Epithelial cell of esophagus (primary cell): ENCODE measurements around the gene B3GNT3.

Experiments
- DNase-seq: peaks from one replicate; pipeline ENCODE4 v3.0.0; 2010; ENCODE audit warnings: low read depth
- H3K4me3 ChIP-seq: 2 replicates; pipeline ENCODE4 v1.5.1; 2011; ENCODE audit warnings: mild to moderate bottlenecking, low read length, control low read depth
- TF ChIP-seq, protein P1 (sequence below): IDR thresholded peaks from 2 replicates; pipeline ENCODE4 v1.5.1; 2011; ENCODE audit warnings: low read depth, mild to moderate bottlenecking, low read length, control low read depth, inconsistent platforms; ENCODE audit not compliant: insufficient read depth; ENCODE audit errors: missing control alignments

Gene B3GNT3

DNA sequence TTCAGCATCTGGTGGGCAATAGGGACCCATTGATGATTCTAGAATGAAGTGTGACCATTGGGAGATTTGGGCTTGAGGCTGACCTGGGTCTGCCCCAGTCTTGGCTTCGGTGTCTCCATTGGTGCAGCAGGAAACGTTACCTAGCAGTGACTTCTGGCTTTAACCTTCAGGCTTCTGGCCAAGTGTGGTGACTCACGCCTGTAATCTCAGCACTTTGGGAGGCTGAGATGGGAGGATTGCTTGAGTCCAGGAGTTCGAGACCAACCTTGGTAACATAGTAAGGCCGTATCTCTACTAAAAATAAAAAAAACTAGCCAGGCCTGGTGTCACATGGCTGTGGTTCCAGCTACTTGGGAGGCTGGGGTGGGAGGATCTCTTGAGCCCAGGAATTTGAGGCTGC is 36.4 kb upstream of the B3GNT3 start:
- TF ChIP-seq, protein P1, sequence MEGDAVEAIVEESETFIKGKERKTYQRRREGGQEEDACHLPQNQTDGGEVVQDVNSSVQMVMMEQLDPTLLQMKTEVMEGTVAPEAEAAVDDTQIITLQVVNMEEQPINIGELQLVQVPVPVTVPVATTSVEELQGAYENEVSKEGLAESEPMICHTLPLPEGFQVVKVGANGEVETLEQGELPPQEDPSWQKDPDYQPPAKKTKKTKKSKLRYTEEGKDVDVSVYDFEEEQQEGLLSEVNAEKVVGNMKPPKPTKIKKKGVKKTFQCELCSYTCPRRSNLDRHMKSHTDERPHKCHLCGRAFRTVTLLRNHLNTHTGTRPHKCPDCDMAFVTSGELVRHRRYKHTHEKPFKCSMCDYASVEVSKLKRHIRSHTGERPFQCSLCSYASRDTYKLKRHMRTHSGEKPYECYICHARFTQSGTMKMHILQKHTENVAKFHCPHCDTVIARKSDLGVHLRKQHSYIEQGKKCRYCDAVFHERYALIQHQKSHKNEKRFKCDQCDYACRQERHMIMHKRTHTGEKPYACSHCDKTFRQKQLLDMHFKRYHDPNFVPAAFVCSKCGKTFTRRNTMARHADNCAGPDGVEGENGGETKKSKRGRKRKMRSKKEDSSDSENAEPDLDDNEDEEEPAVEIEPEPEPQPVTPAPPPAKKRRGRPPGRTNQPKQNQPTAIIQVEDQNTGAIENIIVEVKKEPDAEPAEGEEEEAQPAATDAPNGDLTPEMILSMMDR = no peak
- no peak for DNase-seq
- H3K4me3 ChIP-seq = no peak overlapping the region

DNA sequence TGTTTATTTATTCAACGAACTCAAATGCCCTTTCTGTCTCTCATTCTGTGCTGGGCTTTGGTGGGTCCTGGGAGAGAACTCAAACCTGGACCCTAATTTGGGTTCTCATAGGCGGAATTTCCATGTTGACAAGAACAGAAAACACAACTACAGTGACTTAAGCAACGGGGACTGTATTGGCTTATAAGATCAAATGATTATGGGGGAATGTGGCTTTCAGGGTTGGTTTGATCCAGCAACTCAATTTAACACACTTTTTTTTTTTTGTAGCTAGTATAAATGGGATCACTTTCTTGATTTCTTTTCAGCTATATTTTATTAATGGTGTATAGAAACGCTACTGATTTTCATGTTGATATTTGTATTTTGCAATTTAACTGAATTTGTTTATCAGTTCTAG is 33.8 kb upstream of the B3GNT3 start:
- DNase-seq = no peak
- no peak overlapping the region for H3K4me3 ChIP-seq
- TF ChIP-seq, protein P1 = no peak

DNA sequence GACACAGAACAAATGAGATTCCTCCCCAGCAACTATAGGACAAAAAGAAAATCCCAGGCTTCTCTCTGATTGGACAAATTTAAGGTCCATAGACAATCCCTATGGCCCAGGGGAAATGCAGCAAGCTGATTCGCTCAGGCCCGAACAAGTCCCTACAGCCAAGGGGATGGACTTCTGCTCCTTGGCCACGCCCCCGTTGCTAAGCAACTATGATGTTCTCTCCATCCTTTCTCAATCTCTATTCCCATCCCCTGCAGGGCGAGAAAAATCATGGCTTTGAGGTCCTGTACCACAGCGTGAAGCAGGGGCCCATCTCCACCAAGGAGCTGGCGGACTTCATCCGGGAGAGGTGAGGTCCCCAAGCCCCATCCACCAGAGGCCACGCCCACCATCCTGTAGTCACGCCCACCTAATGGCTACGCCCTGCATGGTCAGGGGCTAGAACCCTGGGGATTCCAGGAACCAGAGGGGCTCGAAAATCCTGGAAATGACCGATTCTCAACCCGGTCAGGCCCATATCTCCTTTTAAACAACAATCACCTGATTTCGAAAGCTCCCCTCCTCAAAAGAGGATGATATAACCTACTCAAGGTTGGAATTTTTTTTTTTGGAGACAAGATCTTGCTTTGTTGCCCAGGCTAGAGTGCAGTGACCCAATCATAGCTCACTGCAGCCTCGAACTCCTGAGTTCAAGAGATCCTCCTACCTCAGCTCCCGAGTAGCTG is 32.3 kb upstream of the B3GNT3 start:
- DNase-seq = peak; percentile 69
- TF ChIP-seq, protein P1 = no peak
- H3K4me3 ChIP-seq = no peak overlapping the region

DNA sequence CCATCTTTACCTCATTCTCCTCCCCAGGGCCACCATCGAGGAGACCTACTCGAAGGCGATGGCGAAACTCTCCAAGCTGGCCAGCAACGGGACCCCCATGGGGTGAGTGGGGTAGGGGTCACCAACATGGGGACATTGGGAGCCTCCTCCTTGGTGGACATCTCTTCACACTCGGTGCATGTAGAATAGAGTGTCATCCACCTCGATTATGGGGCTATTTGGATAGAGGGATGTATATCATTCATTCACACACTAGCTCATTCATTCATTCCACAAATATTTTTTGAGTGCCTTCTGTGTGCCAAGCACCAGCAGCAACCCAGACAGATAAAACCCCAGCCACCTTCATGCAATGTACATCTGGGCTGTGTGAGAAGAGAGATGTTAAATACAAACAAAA is 30.6 kb upstream of the B3GNT3 start:
- no peak overlapping the region for H3K4me3 ChIP-seq
- TF ChIP-seq, protein P1 = no peak
- DNase-seq = no peak

DNA sequence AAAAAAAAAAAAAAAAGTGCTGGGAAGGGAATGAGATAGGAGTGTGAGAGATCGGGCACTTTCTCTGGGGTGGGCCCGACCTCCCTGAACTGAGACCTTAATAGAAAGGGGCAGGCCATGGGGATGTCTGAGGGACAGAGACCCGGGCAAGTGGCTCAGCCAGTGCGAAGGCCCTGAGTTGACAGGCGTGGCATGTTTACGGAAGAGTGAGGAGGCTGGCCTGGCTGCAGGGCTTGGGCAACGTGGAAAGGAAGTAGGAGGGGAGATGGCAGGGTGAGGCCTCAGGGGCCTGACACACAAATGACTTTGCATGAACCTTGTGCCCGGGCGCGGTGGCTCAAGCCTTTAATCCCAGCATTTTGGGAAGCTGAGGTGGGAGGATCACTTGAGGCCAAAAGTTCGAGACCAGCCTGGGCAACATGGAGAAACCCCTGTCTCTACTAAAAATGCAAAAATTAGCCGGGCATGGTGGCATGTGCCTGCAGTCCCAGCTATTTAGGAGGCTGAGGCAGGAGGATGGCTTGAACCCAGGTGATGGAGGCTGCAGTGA is 29.8 kb upstream of the B3GNT3 start:
- TF ChIP-seq, protein P1 = no peak
- peak; percentile 81 for DNase-seq
- H3K4me3 ChIP-seq = no peak overlapping the region

DNA sequence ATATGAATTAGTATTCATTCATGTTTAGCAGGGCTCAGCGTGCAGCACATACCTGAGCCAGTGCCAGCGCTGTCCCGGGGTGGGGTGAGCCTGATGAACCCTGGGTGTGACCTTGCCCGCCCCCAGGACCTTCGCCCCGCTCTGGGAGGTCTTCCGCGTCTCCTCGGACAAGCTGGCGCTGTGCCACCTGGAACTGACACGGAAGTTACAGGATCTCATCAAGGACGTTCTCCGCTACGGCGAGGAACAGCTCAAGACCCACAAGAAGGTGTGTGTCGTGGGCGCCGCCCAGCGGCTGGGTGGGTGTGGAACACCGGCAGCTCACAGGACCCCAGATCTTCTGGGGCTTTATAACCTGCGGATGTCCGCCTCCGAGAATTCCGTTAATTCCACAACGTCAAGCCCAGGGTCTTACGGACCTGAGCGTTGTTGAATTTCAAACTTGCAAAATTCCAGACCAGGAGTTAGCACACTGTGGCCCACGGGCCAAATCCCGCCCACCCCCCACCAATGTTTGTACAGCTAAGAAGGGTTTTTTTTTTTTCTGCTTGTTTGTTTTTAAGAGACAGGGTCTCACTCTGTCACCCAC is 28.3 kb upstream of the B3GNT3 start:
- TF ChIP-seq, protein P1 = peak; percentile 94
- DNase-seq = peak; percentile 84
- no peak overlapping the region for H3K4me3 ChIP-seq
